GM23338 (cell line): Measurements from ENCODE around the gene FKBP9. TPM values are rescaled to one million over a fixed set of nuclear protein-coding genes. Genes with fewer than 3 reads are reported as not detected.

ENCODE experiments used
- ATAC-seq: fragments of 200-7000 bp; cut with Tn5 transposase; 3 replicates; pipeline ENCODE4 v1.9.1; 2020
- DNase-seq: peaks from one replicate; pipeline ENCODE4 v3.0.0-alpha.2; 2015; ENCODE audit warnings: low spot score
- H2AFZ ChIP-seq: fragments of 200-600 bp; sonication (generic); 2 replicates; pipeline ENCODE4 v1.8.0; 2016; ENCODE audit warnings: antibody characterized with exemption, mild to moderate bottlenecking, moderate library complexity
- H3F3A ChIP-seq: fragments of 200-600 bp; sonication (generic); replicated peaks from 2 replicates; pipeline ENCODE4 v1.8.0; 2017; ENCODE audit warnings: antibody characterized with exemption, mixed run types, low read depth
- H3K27ac ChIP-seq: fragments of 200-600 bp; sonication (generic); 2 replicates; pipeline ENCODE4 v1.6.1; 2016; ENCODE audit warnings: low read depth
- H3K27me3 ChIP-seq: fragments of 200-600 bp; sonication (generic); 2 replicates; pipeline ENCODE4 v1.8.0; 2016; ENCODE audit warnings: mild to moderate bottlenecking, mixed run types, moderate library complexity; ENCODE audit not compliant: insufficient read depth
- H3K36me3 ChIP-seq: fragments of 200-600 bp; sonication (generic); 2 replicates; pipeline ENCODE4 v1.8.0; 2016; ENCODE audit warnings: mild to moderate bottlenecking; ENCODE audit not compliant: insufficient read depth
- H3K4me1 ChIP-seq: fragments of 200-600 bp; sonication (generic); 2 replicates; pipeline ENCODE4 v1.8.0; 2016; ENCODE audit warnings: mild to moderate bottlenecking, moderate library complexity; ENCODE audit not compliant: insufficient read depth
- H3K4me2 ChIP-seq: fragments of 200-600 bp; sonication (generic); 2 replicates; pipeline ENCODE4 v1.7.1; 2017; ENCODE audit warnings: mixed run types
- H3K4me3 ChIP-seq: fragments of 200-600 bp; sonication (generic); 2 replicates; pipeline ENCODE4 v1.6.1; 2016; ENCODE audit warnings: mixed run types
- H3K79me2 ChIP-seq: fragments of 200-600 bp; sonication (generic); replicated peaks from 2 replicates; pipeline ENCODE4 v1.8.0; 2017; ENCODE audit warnings: mild to moderate bottlenecking; ENCODE audit not compliant: insufficient read depth
- H3K9me2 ChIP-seq: fragments of 200-600 bp; sonication (generic); 2 replicates; pipeline ENCODE4 v1.8.0; 2017; ENCODE audit not compliant: insufficient read depth
- H4K20me1 ChIP-seq: fragments of 200-600 bp; sonication (generic); replicated peaks from 2 replicates; pipeline ENCODE4 v1.8.0; 2017; ENCODE audit warnings: mild to moderate bottlenecking; ENCODE audit not compliant: insufficient read depth
- H3K27ac Mint-ChIP-seq: 2 replicates; pipeline ENCODE4 v1.8.0; 2020; ENCODE audit warnings: inconsistent platforms, mild to moderate bottlenecking, moderate library complexity, mixed read lengths
- H3K27me3 Mint-ChIP-seq: 3 replicates; pipeline ENCODE4 v1.8.0; 2022; ENCODE audit warnings: low read depth, mild to moderate bottlenecking, moderate library complexity, mixed read lengths, inconsistent platforms; ENCODE audit not compliant: insufficient read depth, poor library complexity
- H3K36me3 Mint-ChIP-seq: 3 replicates; pipeline ENCODE4 v1.8.0; 2021; ENCODE audit warnings: low read depth, mild to moderate bottlenecking, inconsistent platforms, moderate library complexity, mixed read lengths
- H3K4me1 Mint-ChIP-seq: 3 replicates; pipeline ENCODE4 v1.8.0; 2020; ENCODE audit warnings: mild to moderate bottlenecking, inconsistent platforms, mixed read lengths
- H3K4me3 Mint-ChIP-seq: 3 replicates; pipeline ENCODE4 v1.8.0; 2021; ENCODE audit warnings: moderate library complexity, mild to moderate bottlenecking, inconsistent platforms, mixed read lengths
- H3K9me3 Mint-ChIP-seq: 3 replicates; pipeline ENCODE4 v1.8.0; 2020; ENCODE audit warnings: moderate library complexity, mild to moderate bottlenecking, inconsistent platforms, mixed read lengths
- ETS1 ChIP-seq: IDR thresholded peaks from 2 replicates; pipeline ENCODE4 v1.6.1; 2016; ENCODE audit warnings: antibody characterized with exemption
- EZH2 ChIP-seq: fragments of 200-600 bp; sonication (generic); IDR thresholded peaks from one replicate; pipeline ENCODE4 v1.8.0; 2017; ENCODE audit warnings: antibody characterized with exemption, mild to moderate bottlenecking, low read depth; ENCODE audit not compliant: unreplicated experiment
- EZH2phosphoT487 ChIP-seq: fragments of 200-600 bp; sonication (generic); IDR thresholded peaks from one replicate; pipeline ENCODE4 v1.8.1; 2018; ENCODE audit warnings: antibody characterized with exemption; ENCODE audit not compliant: unreplicated experiment
- JUNB ChIP-seq: IDR thresholded peaks from one replicate; pipeline ENCODE4 v1.6.1; 2016; ENCODE audit warnings: antibody characterized with exemption; ENCODE audit not compliant: unreplicated experiment
- STAT1 ChIP-seq: IDR thresholded peaks from one replicate; pipeline ENCODE4 v1.6.1; 2016; ENCODE audit warnings: antibody characterized with exemption; ENCODE audit not compliant: unreplicated experiment
- ZNF331 ChIP-seq: fragments of 250-450 bp; sonication (Bioruptor Pico); IDR thresholded peaks from 2 replicates; pipeline ENCODE4 v1.5.0; 2020; ENCODE audit warnings: low read depth, mild to moderate bottlenecking, moderate library complexity
- ZNF462 ChIP-seq: fragments of 250-450 bp; sonication (Bioruptor Pico); IDR thresholded peaks from 2 replicates; pipeline ENCODE4 v1.5.0; 2020; ENCODE audit warnings: mild to moderate bottlenecking, moderate library complexity
- polyA plus RNA-seq: library from polyadenylated mRNA; unstranded; fragments of >200 nt; fragmentation: Nextera tagmentation; extraction: Ambion mirVana; gene quantifications from 2 replicates; pipeline ENCODE4 v1.2.1, GENCODE V29; 2016
- total RNA-seq: library from RNA; depleted of rRNA; stranded (reverse); fragments of >200 nt; shearing (Covaris generic); gene quantifications from 2 replicates; pipeline ENCODE4 v1.2.3, GENCODE V29; 2014

FKBP9 gene
- total and polyA plus RNA-seq, 2 experiments from 2014 or later, result 5.2 to 15.8 TPM

DNA sequence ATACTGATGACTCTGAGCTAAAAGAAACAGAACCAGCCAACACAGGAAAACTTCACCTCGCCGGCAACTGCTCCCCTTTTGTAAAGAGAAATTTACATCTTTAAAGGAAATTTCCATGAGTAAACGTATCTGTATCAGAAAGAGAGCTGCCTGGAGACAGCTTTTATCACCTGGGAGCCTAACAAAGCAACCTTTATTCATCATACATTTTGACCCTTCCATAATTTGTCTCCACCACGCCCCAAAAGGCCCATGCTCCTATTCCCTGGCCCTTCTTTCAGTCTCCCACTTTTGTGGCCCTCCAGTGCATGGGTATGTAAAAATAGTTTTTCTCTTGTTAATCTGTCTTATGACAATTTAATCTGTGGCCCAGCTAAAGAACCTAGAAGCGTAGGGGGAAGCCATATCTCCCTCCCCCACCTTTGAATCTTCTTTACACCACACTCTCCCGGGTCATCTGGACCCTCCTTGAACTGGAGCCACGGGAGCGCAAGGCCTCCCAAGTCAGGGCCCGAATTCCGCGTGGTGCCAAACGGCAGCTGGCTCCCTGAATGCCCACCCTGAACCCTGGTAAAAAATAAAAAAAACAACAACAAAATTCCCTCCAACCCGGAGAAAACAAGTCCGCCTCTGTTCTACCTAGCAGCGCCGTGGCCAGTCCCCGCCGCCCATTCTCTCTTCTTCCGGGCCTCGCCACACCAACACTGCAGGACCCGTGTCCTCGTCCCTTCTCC is 15.4 kb upstream of the FKBP9 start:
- H3K27me3 ChIP-seq, result peaks cover 97% of the 10 kb centered on the region
- no peaks in the 10 kb centered on the region for H3K9me2 ChIP-seq
- no peaks in the 10 kb centered on the region for H3K36me3 ChIP-seq
- H3K4me2 ChIP-seq, result peak overlapping the region; percentile 92
- Mint-ChIP-seq H3K9me3 (peaks cover 31% of the 10 kb centered on the region), H3K4me1 (peaks cover 13% of the 10 kb centered on the region), H3K27ac (no peak overlapping the region), H3K27me3 (peaks cover 90% of the 10 kb centered on the region), H3K36me3 (peaks cover 8% of the 10 kb centered on the region; the same call in 2 of the 3 replicates), H3K4me3 (peak overlapping the region; percentile 75)
- H2AFZ ChIP-seq, result no peak overlapping the region; the same call in 1 of the 2 replicates
- H3K27ac ChIP-seq, result no peak overlapping the region
- peak; percentile 74 for DNase-seq
- TF ChIP-seq ETS1 (no peak), STAT1 (no peak), JUNB (no peak), ZNF331 (CRISPR knock-in tag) (no peak), ZNF462 (CRISPR knock-in tag) (no peak), EZH2 (peak; percentile 47), EZH2phosphoT487 (no peak)
- peaks cover 12% of the 10 kb centered on the region; the same call in 1 of the 2 replicates for H3K4me1 ChIP-seq
- no peaks in the 10 kb centered on the region for H3K79me2 ChIP-seq
- ATAC-seq, result peak; percentile 17
- peaks cover 20% of the 10 kb centered on the region for H4K20me1 ChIP-seq
- H3F3A ChIP-seq, result 0 out of 2 replicates have a peak, but pooled peaks cover 12% of the 10 kb centered on the region
- H3K4me3 ChIP-seq, result peak overlapping the region; percentile 65
